HFFc6 (cell line): Measurements from ENCODE around the gene CHST2. TPM values are rescaled to one million over a fixed set of nuclear protein-coding genes. Genes with fewer than 3 reads are reported as not detected.

Experiments
- DNase-seq: peaks from one replicate; pipeline ENCODE4 v3.0.0-alpha.2; 2018
- H3K27ac Mint-ChIP-seq: 2 replicates; pipeline ENCODE4 v1.8.0; 2020; ENCODE audit warnings: mild to moderate bottlenecking, mixed read lengths
- H3K27me3 Mint-ChIP-seq: 2 replicates; pipeline ENCODE4 v1.8.0; 2021; ENCODE audit warnings: mild to moderate bottlenecking, moderate library complexity, mixed read lengths; ENCODE audit not compliant: insufficient read depth
- H3K36me3 Mint-ChIP-seq: 2 replicates; pipeline ENCODE4 v1.8.0; 2021; ENCODE audit warnings: low read depth, mixed read lengths
- H3K4me1 Mint-ChIP-seq: 2 replicates; pipeline ENCODE4 v1.8.0; 2020; ENCODE audit warnings: low read depth, mixed read lengths
- H3K4me3 Mint-ChIP-seq: 2 replicates; pipeline ENCODE4 v1.8.0; 2020; ENCODE audit warnings: mild to moderate bottlenecking, moderate library complexity, mixed read lengths
- H3K9me3 Mint-ChIP-seq: 2 replicates; pipeline ENCODE4 v1.8.0; 2020; ENCODE audit warnings: mild to moderate bottlenecking, mixed read lengths
- CTCF ChIP-seq: fragments of 200-600 bp; sonication (generic); IDR thresholded peaks from 2 replicates; pipeline ENCODE4 v1.5.0; 2021; ENCODE audit warnings: antibody characterized with exemption, mild to moderate bottlenecking
- total RNA-seq, 6 experiments: library from RNA; stranded (reverse); fragmentation: NEBNext Ultra II Directional; extraction: Animal tissue kit (Norgen Biotek cat#: 25700); gene quantifications; 2 replicates in 1 of 6; 3 replicates in 5 of 6; pipeline ENCODE4 v1.2.3, GENCODE V29; 2021

The CHST2 gene
- total RNA-seq, 6 experiments from 2014 or later, result 2.6 to 4.3 (median 3.8) TPM

GRCh38 chr3:143092191-143092590 is 27.4 kb upstream of the CHST2 start:
- Mint-ChIP-seq H3K27me3 (peaks cover 15% of the 10 kb centered on the region), H3K27ac (no peak overlapping the region), H3K9me3 (no peaks in the 10 kb centered on the region), H3K4me3 (no peak overlapping the region), H3K36me3 (no peaks in the 10 kb centered on the region), H3K4me1 (no peaks in the 10 kb centered on the region)
- no peak for TF ChIP-seq CTCF
- no peak for DNase-seq

GRCh38 chr3:143095813-143096212 is 23.8 kb upstream of the CHST2 start:
- no peak for DNase-seq
- no peak overlapping the region for H3K27ac Mint-ChIP-seq
- no peak for TF ChIP-seq CTCF
- peaks cover 19% of the 10 kb centered on the region for H3K27me3 Mint-ChIP-seq
- no peaks in the 10 kb centered on the region for H3K9me3 Mint-ChIP-seq
- no peaks in the 10 kb centered on the region for H3K36me3 Mint-ChIP-seq
- H3K4me3 Mint-ChIP-seq, result no peak overlapping the region
- H3K4me1 Mint-ChIP-seq, result no peaks in the 10 kb centered on the region

- TF ChIP-seq CTCF, result no peak
- H3K4me1 Mint-ChIP-seq, result no peaks in the 10 kb centered on the region
- H3K36me3 Mint-ChIP-seq, result no peaks in the 10 kb centered on the region
- H3K4me3 Mint-ChIP-seq, result no peak overlapping the region
- no peak overlapping the region for H3K27ac Mint-ChIP-seq
- no peaks in the 10 kb centered on the region for H3K9me3 Mint-ChIP-seq
- DNase-seq, result no peak
- H3K27me3 Mint-ChIP-seq, result peaks cover 13% of the 10 kb centered on the region
Observed at GRCh38 chr3:143098032-143098764, 21.4 kb upstream of the CHST2 start.

- no peak for DNase-seq
- TF ChIP-seq CTCF, result no peak
- H3K27ac Mint-ChIP-seq, result no peak overlapping the region
- H3K9me3 Mint-ChIP-seq, result no peaks in the 10 kb centered on the region
- peaks cover 8% of the 10 kb centered on the region; the same call in 1 of the 2 replicates for H3K27me3 Mint-ChIP-seq
- H3K4me1 Mint-ChIP-seq, result no peaks in the 10 kb centered on the region
- no peak overlapping the region for H3K4me3 Mint-ChIP-seq
- no peaks in the 10 kb centered on the region for H3K36me3 Mint-ChIP-seq
Observed at GRCh38 chr3:143099210-143099609, 20.4 kb upstream of the CHST2 start.

GRCh38 chr3:143099690-143100089 is 19.9 kb upstream of the CHST2 start:
- Mint-ChIP-seq H3K36me3 (no peaks in the 10 kb centered on the region), H3K4me1 (no peaks in the 10 kb centered on the region), H3K27me3 (peaks cover 6% of the 10 kb centered on the region; the same call in 1 of the 2 replicates), H3K27ac (no peak overlapping the region), H3K4me3 (no peak overlapping the region), H3K9me3 (peaks cover 5% of the 10 kb centered on the region)
- TF ChIP-seq CTCF, result no peak
- DNase-seq, result no peak
